Measurements from ENCODE around the gene CACNA2D1.

The CACNA2D1 gene

DNA sequence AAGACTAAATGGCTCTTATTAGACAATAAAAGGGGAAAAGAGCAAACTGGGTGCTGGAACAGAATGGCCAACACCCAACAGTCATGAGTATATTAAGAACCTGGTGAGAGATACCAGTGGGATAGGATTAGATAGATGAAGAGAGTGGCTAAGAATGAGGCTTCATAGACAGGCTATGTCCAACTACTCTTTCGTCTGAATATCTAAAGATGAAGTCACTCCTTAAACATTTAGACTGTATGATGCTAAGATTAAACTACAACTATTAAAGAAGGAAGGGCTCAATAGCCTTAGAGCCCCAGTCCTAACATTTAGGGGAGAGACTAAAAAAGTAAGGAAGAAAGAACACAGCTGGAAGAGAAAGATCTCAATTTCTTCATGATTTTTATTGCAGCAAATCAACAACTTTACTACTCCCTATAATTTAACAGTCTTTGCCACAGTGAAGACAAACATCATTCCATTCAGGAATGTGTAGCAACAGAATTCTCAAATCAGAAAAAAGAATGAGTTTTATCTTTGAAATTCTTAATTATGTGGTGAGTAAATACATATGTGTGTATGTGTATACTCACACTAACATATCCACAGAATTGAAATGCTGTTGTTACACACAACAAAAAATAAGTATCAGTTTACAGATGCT, 45.6 kb downstream of the CACNA2D1 start:
- H3K4me3 ChIP-seq (ENCODE audit: control insufficient read depth, low read depth, low read length): no peak overlapping the region
- no peak for DNase-seq (ENCODE audit: low read depth)
- TF ChIP-seq, protein P1, sequence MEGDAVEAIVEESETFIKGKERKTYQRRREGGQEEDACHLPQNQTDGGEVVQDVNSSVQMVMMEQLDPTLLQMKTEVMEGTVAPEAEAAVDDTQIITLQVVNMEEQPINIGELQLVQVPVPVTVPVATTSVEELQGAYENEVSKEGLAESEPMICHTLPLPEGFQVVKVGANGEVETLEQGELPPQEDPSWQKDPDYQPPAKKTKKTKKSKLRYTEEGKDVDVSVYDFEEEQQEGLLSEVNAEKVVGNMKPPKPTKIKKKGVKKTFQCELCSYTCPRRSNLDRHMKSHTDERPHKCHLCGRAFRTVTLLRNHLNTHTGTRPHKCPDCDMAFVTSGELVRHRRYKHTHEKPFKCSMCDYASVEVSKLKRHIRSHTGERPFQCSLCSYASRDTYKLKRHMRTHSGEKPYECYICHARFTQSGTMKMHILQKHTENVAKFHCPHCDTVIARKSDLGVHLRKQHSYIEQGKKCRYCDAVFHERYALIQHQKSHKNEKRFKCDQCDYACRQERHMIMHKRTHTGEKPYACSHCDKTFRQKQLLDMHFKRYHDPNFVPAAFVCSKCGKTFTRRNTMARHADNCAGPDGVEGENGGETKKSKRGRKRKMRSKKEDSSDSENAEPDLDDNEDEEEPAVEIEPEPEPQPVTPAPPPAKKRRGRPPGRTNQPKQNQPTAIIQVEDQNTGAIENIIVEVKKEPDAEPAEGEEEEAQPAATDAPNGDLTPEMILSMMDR (IDR thresholded peaks at IDR 0.05; ENCODE audit: control insufficient read depth, insufficient read depth, low read depth, low read length, missing control alignments): no peak

GRCh38 chr7:82396343-82396742, 47.2 kb downstream of the CACNA2D1 start:
- TF ChIP-seq, protein P1 (IDR thresholded peaks at IDR 0.05; ENCODE audit: control insufficient read depth, insufficient read depth, low read depth, low read length, missing control alignments): no peak
- no peak overlapping the region for H3K4me3 ChIP-seq (ENCODE audit: control insufficient read depth, low read depth, low read length)
- DNase-seq (ENCODE audit: low read depth): no peak

DNA sequence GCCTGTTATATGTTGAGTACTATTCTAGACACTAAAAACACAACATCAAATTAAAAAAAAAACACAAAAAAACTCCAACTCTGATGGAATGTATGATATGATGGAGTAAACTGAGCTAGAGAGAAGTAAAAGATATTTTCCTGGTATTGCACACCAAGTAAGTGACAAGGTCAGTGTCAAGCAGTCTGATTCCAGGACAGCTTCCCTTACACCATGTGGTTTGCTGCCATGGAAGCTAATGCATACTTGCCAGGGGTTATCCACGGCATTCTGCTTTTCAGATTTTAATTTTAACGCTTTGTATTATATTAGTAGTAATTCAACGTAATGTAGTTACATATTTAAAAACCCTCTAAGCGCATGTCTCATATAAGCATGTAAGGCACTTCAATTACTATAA, 48.4 kb downstream of the CACNA2D1 start:
- DNase-seq (ENCODE audit: low read depth): no peak
- TF ChIP-seq, protein P1 (IDR thresholded peaks at IDR 0.05; ENCODE audit: control insufficient read depth, insufficient read depth, low read depth, low read length, missing control alignments): no peak
- no peak overlapping the region for H3K4me3 ChIP-seq (ENCODE audit: control insufficient read depth, low read depth, low read length)

DNA sequence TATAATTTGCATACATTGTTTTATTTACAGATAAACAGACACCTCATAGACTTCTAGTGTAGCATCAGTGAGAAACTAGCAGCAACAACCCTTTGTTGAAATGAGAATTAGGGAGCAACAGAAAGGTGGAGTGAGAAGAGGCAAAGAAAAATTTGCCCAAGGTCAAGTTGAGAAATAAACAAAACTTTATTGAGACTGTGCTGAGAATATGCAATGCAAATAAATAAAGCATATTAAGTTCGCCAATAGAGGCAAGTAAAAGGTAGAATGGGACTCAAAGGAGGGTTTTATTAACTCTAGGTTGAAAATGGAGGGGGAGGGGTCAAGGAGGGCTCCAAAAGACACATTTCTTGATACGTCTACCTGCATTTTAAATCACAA, 49.7 kb downstream of the CACNA2D1 start:
- no peak for DNase-seq (ENCODE audit: low read depth)
- TF ChIP-seq, protein P1 (IDR thresholded peaks at IDR 0.05; ENCODE audit: control insufficient read depth, insufficient read depth, low read depth, low read length, missing control alignments): no peak
- no peak overlapping the region for H3K4me3 ChIP-seq (ENCODE audit: control insufficient read depth, low read depth, low read length)

DNA sequence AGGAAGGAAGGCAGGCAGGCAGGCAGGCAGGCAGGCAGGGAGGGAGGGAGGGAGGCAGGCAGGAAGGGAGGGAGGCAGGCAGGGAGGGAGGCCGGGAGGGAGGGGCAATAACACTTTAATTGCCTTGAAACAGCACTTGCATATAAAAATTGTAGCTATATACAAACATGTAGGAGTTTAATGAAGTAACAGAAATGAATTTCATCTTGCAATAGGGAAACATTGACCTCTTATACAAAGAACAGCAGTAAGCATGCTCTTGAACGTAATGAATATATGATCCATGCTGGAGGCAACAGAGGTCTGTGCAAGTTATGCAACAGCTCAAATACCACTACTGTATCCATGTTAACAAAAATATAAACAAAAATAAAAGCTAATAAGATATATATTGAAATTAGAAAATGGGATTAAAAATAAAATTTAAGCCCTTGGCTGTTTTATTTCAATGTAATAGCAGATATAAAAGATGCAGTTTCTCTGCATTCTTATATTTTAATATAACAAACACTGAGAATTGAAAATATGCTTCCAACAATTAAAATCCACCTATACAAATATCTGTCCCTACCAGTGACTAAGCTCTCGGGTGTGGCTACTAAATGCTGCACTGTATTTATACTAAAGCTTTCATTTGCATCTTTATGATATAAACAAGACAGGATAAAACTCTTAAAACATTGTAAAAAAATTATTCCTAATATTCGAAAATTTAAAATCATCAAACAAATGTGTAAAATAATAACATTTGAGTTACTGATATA, 50.3 kb downstream of the CACNA2D1 start:
- TF ChIP-seq, protein P1 (IDR thresholded peaks at IDR 0.05; ENCODE audit: control insufficient read depth, insufficient read depth, low read depth, low read length, missing control alignments): no peak
- DNase-seq (ENCODE audit: low read depth): no peak
- H3K4me3 ChIP-seq (ENCODE audit: control insufficient read depth, low read depth, low read length): no peak overlapping the region

- no peak for DNase-seq (ENCODE audit: low read depth)
- no peak overlapping the region for H3K4me3 ChIP-seq (ENCODE audit: control insufficient read depth, low read depth, low read length)
- TF ChIP-seq, protein P1 (IDR thresholded peaks at IDR 0.05; ENCODE audit: control insufficient read depth, insufficient read depth, low read depth, low read length, missing control alignments): no peak
Observed at GRCh38 chr7:82390936-82391335, 52.6 kb downstream of the CACNA2D1 start.
